Head of caudate nucleus (tissue), 42 donors: ENCODE results near the gene PCSK4.

Source experiments
- DNase-seq, 42 donors: peaks; one replicate each; pipeline versions ENCODE4 v3.0.0 to v3.0.0-alpha.2; 2020 to 2021; ENCODE audit warnings: mixed read lengths in 7 of 42
- intact Hi-C: fragments of 100-400 bp; cut with DNase I; formaldehyde crosslinking; loops from one replicate; pipeline ENCODE4 v1.15.0; 2022

The PCSK4 gene

GRCh38 chr19:1475751-1476437 is 14.3 kb downstream of the PCSK4 start:
- intact Hi-C loops, result no loop called here
- DNase-seq, result no peak

GRCh38 chr19:1474765-1475351 is 15.3 kb downstream of the PCSK4 start:
- no peak for DNase-seq
- intact Hi-C loops, result no loop called here

DNA sequence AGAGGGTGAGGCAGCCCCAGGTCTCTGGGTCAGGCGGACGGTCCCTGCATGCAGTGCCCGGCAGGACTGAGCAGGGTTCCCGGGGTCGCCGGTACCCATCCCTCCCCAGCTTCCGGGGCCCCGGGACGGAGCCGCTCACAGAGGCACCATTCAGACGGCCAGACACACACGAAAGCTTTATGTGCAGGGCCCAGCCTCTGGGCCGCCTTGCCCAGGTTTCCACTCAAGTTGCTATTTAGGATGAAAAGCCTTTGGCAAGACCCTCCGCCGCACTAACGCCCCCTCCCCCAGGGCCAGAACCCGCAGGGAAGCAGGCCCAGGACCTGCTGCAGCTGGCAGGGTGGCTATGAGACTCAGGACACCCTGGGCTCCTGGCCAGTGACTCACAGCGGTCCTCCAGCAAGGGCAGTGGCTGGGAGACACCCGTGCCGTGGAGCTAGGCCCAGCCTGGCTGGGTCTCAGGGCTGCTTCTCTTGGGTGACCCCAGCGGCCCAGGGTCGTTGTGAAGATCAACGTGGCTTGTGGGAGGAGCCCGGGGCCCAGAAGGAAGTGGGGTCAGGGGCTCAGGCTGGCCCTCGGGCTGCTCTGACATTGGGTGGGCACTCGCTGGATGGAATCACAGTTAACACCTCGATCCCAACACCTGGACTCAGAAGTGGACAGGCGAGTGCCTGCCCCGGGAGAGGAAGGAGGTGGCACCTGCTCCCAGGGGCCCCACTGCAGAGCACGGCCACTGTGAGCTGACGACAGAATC is 16.0 kb downstream of the PCSK4 start:
- DNase-seq, result peak in 36 of 42 donors; percentile 33 to 85 (median 67)
- intact Hi-C loops, result no loop called here

GRCh38 chr19:1473085-1473851 is 16.9 kb downstream of the PCSK4 start:
- peak in 7 of 42 donors; percentile 16 to 58 (median 42) for DNase-seq
- intact Hi-C loops, result no loop called here

DNA sequence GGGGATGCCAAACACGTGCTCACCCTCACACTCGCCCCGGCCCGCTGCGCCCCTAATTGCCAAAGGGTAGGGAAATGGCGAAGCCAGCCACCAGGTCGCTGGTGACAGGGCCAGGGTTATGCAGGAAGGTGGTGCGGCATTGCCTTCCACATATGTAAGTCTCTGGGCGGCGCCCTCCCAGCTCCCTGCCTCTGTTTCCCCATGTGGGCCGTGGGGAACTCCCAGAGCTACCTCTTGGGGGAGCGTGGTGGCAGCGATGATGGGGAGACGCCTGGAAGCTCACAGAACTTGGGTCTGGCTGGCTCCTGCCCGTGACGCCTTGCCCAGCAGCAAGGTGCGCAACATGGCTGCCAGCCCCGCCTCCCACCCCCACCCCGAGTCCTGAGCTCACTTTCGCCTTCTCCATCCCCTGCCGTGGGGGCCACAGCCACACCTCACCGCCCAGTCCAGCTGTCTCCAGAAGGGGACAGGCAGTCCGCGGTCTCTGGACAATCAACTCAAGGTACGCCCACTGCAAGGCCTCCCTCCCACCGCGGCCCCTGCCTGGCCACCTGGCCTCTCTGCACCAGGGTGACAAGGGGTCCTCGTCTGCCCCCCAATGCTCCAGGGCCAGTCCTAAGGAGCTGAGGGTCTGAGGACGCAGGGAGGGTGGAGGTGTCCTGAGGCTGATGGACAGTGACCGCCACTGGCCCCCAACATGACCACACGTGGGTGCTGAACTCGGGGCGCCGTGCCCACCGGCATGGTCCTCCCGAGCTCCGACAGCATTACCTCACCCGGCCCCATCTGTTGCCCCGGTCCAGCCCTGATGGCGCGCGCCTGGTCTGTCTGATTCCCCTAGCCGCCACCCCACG is 17.7 kb downstream of the PCSK4 start:
- peak in 15 of 42 donors; percentile 27 to 67 (median 44) for DNase-seq
- intact Hi-C loops, result no loop called here

GRCh38 chr19:1471515-1472160 is 18.5 kb downstream of the PCSK4 start:
- intact Hi-C loops, result no loop called here
- DNase-seq, result peak in 31 of 42 donors; percentile 42 to 81 (median 65)

DNA sequence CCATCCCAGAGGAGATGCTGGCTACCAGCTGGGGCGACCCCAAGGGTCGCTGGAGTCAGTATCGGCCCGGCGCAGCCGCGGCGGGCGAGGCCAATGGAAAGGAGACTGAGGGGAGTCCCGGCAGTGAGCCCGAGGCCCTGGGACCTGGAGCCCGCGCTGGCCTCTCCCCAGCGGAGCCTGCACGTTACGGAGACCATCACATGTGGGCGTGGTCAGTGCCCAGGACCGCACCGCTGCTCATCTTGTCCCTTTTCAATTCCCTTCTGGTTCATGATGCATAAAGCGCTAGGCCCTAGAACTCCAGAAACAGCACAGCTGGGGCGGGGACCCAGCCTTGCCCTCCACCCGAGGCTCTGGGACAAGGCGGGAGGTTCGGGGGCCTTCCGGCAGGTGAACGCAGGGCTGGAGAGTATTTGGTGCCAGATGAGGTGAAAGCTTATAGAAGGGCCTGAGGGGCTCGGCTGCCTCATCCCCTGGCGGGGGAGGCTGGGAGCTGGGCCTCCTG is 19.1 kb downstream of the PCSK4 start:
- DNase-seq, result peak in 3 of 42 donors; percentile 26 to 56 (median 33)
- intact Hi-C loops, result no loop called here

GRCh38 chr19:1470305-1471009 is 19.7 kb downstream of the PCSK4 start:
- DNase-seq, result peak in 38 of 42 donors; percentile 52 to 84 (median 71)
- intact Hi-C loops, result no loop called here

GRCh38 chr19:1470055-1470304 is 20.2 kb downstream of the PCSK4 start:
- intact Hi-C loops, result no loop called here
- DNase-seq, result no peak

- intact Hi-C loops, result no loop called here
- peak in 1 of 42 donors; percentile 5 for DNase-seq
These were observed 20.7 kb downstream of the PCSK4 start for GRCh38 chr19:1469255-1470054.

GRCh38 chr19:1468821-1469254 is 21.3 kb downstream of the PCSK4 start:
- intact Hi-C loops, result no loop called here

GRCh38 chr19:1468274-1468820 is 21.8 kb downstream of the PCSK4 start:
- intact Hi-C loops, result no loop called here
- peak in 1 of 42 donors; percentile 4 for DNase-seq

More at GRCh38 chr19:1468821-1469254, 21.3 kb downstream of the PCSK4 start:
- peak in 1 of 42 donors; percentile 4 for DNase-seq

- intact Hi-C loops, result no loop called here
- DNase-seq, result peak in 1 of 42 donors; percentile 6
These were observed 22.5 kb downstream of the PCSK4 start for GRCh38 chr19:1467490-1468273.

DNA sequence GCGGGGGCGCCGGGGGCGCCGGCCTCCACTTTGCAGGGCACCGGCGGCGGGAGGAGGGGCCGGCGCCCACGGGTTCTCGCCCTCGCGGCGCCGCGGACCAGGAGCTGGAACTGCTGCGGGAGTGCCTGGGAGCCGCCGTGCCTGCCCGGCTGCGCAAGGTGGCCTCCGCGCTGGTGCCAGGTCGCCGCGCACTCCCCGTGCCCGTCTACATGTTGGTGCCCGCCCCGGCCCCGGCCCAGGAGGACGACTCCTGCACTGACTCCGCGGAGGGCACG is 23.0 kb downstream of the PCSK4 start:
- DNase-seq, result no peak
- intact Hi-C loops, result no loop called here

DNA sequence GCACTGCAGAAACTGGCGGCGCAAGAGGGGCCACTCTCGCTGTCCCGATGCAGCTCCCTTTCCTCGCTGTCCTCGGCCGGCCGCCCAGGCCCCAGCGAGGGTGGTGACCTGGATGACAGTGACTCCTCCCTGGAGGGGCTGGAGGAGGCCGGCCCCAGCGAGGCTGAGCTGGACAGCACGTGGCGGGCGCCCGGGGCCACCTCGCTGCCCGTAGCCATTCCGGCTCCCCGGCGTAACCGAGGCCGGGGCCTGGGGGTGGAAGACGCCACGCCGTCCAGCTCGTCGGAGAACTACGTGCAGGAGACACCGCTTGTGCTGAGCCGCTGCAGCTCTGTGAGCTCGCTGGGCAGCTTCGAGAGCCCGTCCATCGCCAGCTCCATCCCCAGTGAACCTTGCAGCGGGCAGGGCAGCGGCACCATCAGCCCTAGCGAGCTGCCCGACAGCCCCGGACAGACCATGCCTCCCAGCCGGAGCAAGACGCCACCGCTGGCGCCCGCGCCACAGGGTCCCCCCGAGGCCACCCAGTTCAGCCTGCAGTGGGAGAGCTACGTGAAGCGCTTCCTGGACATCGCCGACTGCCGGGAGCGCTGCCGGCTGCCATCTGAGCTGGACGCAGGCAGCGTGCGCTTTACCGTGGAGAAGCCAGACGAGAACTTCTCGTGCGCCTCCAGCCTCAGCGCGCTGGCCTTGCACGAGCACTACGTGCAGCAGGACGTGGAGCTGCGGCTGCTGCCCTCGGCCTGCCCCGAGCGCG is 23.5 kb downstream of the PCSK4 start:
- peak in 2 of 42 donors; percentile 5 to 6 for DNase-seq
- intact Hi-C loops, result no loop called here
